ENCODE results near the gene RPS14. TPM values are rescaled to one million over a fixed set of nuclear protein-coding genes. Genes with fewer than 3 reads are reported as not detected.

RPS14 gene
- total and polyA plus RNA-seq, 10 of the 15 experiments (the other 5 are each of a cell fraction or from before 2014, with no cell fraction given), result 2,295 to 4,047 (median 2,787) TPM

DNA sequence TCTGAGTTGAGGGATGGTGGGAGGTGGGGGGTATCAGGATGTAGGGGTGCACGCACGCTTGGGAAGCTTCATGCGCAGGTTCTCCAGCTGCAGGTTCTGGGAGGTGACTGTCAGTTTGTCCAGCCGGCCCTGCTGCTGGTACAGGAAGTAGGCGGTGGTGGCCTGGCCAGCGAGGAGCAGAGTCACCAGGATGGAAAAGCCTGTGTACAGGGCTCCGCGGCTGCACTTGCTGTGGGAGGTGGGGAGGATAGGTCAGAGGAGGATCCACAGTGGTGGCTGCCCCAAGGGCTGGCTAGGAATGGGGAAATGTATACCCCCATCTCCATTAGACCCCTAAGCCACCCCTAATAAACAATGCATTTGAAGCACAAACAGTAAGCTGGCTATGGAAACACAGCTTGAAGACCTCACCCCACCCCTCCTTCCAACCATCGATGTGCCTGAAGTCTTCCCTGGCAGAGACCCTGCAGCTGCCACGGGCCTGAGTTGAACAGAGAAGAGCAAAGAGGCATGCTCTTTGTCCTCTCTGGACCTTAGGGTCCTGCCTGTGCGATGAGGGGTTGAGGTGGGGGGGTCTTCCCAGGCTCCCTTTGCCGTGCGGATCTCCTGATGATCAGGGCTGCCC is 42.3 kb downstream of the RPS14 start (continued):
- TF ChIP-seq EP300 (IDR thresholded peaks at IDR 0.05; ENCODE audit: borderline replicate concordance in 1 of 2, control insufficient read depth in 1 of 2, low read depth in 2 of 2, low read length in 2 of 2) (no peak), ZNF384 (IDR thresholded peaks at IDR 0.05; ENCODE audit: borderline replicate concordance, low read depth, low read length) (no peak), TCF7 (IDR thresholded peaks at IDR 0.05; ENCODE audit: borderline replicate concordance) (no peak), ZNF622 (IDR thresholded peaks at IDR 0.05) (no peak), MYB (IDR thresholded peaks at IDR 0.05; ENCODE audit: borderline replicate concordance, low read depth, low read length) (no peak), NFXL1 (IDR thresholded peaks at IDR 0.05; ENCODE audit: borderline replicate concordance) (no peak), YBX1 (IDR thresholded peaks at IDR 0.05) (no peak), SMARCA5 (IDR thresholded peaks at IDR 0.05) (no peak), ZNF207 (IDR thresholded peaks at IDR 0.05; ENCODE audit: borderline replicate concordance) (no peak), HDAC6 (IDR thresholded peaks at IDR 0.05; ENCODE audit: unreplicated experiment) (no peak), SIN3A (IDR thresholded peaks at IDR 0.05; ENCODE audit: low read depth, low read length) (0 out of 2 replicates have a peak, but pooled peaks have one; percentile 41), BMI1 (IDR thresholded peaks at IDR 0.05; ENCODE audit: borderline replicate concordance) (peak; percentile 75), RFX5 (IDR thresholded peaks at IDR 0.05; ENCODE audit: low read depth, low read length) (no peak)
- TF ChIP-seq, protein P1, sequence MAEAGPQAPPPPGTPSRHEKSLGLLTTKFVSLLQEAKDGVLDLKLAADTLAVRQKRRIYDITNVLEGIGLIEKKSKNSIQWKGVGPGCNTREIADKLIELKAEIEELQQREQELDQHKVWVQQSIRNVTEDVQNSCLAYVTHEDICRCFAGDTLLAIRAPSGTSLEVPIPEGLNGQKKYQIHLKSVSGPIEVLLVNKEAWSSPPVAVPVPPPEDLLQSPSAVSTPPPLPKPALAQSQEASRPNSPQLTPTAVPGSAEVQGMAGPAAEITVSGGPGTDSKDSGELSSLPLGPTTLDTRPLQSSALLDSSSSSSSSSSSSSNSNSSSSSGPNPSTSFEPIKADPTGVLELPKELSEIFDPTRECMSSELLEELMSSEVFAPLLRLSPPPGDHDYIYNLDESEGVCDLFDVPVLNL (IDR thresholded peaks at IDR 0.05; ENCODE audit: low read depth, low read length), result 0 out of 2 replicates have a peak, but pooled peaks have one; percentile 19
- TF ChIP-seq, protein P2, sequence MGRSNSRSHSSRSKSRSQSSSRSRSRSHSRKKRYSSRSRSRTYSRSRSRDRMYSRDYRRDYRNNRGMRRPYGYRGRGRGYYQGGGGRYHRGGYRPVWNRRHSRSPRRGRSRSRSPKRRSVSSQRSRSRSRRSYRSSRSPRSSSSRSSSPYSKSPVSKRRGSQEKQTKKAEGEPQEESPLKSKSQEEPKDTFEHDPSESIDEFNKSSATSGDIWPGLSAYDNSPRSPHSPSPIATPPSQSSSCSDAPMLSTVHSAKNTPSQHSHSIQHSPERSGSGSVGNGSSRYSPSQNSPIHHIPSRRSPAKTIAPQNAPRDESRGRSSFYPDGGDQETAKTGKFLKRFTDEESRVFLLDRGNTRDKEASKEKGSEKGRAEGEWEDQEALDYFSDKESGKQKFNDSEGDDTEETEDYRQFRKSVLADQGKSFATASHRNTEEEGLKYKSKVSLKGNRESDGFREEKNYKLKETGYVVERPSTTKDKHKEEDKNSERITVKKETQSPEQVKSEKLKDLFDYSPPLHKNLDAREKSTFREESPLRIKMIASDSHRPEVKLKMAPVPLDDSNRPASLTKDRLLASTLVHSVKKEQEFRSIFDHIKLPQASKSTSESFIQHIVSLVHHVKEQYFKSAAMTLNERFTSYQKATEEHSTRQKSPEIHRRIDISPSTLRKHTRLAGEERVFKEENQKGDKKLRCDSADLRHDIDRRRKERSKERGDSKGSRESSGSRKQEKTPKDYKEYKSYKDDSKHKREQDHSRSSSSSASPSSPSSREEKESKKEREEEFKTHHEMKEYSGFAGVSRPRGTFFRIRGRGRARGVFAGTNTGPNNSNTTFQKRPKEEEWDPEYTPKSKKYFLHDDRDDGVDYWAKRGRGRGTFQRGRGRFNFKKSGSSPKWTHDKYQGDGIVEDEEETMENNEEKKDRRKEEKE (IDR thresholded peaks at IDR 0.05), result no peak
- TF ChIP-seq, protein P3, sequence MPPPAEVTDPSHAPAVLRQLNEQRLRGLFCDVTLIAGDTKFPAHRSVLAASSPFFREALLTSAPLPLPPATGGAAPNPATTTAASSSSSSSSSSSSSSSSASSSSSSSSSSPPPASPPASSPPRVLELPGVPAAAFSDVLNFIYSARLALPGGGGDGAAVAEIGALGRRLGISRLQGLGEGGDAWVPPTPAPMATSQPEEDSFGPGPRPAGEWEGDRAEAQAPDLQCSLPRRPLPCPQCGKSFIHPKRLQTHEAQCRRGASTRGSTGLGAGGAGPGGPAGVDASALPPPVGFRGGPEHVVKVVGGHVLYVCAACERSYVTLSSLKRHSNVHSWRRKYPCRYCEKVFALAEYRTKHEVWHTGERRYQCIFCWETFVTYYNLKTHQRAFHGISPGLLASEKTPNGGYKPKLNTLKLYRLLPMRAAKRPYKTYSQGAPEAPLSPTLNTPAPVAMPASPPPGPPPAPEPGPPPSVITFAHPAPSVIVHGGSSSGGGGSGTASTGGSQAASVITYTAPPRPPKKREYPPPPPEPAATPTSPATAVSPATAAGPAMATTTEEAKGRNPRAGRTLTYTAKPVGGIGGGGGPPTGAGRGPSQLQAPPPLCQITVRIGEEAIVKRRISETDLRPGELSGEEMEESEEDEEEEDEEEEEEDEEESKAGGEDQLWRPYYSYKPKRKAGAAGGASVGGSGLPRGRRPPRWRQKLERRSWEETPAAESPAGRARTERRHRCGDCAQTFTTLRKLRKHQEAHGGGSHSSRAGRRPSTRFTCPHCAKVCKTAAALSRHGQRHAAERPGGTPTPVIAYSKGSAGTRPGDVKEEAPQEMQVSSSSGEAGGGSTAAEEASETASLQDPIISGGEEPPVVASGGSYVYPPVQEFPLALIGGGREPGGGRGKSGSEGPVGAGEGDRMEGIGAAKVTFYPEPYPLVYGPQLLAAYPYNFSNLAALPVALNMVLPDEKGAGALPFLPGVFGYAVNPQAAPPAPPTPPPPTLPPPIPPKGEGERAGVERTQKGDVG (CRISPR knock-in tag; IDR thresholded peaks at IDR 0.05), result no peak
- TF ChIP-seq, protein P4, sequence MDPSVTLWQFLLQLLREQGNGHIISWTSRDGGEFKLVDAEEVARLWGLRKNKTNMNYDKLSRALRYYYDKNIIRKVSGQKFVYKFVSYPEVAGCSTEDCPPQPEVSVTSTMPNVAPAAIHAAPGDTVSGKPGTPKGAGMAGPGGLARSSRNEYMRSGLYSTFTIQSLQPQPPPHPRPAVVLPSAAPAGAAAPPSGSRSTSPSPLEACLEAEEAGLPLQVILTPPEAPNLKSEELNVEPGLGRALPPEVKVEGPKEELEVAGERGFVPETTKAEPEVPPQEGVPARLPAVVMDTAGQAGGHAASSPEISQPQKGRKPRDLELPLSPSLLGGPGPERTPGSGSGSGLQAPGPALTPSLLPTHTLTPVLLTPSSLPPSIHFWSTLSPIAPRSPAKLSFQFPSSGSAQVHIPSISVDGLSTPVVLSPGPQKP (IDR thresholded peaks at IDR 0.05; ENCODE audit: low read depth, low read length), result no peak
- TF ChIP-seq, protein P5, sequence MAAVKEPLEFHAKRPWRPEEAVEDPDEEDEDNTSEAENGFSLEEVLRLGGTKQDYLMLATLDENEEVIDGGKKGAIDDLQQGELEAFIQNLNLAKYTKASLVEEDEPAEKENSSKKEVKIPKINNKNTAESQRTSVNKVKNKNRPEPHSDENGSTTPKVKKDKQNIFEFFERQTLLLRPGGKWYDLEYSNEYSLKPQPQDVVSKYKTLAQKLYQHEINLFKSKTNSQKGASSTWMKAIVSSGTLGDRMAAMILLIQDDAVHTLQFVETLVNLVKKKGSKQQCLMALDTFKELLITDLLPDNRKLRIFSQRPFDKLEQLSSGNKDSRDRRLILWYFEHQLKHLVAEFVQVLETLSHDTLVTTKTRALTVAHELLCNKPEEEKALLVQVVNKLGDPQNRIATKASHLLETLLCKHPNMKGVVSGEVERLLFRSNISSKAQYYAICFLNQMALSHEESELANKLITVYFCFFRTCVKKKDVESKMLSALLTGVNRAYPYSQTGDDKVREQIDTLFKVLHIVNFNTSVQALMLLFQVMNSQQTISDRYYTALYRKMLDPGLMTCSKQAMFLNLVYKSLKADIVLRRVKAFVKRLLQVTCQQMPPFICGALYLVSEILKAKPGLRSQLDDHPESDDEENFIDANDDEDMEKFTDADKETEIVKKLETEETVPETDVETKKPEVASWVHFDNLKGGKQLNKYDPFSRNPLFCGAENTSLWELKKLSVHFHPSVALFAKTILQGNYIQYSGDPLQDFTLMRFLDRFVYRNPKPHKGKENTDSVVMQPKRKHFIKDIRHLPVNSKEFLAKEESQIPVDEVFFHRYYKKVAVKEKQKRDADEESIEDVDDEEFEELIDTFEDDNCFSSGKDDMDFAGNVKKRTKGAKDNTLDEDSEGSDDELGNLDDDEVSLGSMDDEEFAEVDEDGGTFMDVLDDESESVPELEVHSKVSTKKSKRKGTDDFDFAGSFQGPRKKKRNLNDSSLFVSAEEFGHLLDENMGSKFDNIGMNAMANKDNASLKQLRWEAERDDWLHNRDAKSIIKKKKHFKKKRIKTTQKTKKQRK (IDR thresholded peaks at IDR 0.05; ENCODE audit: low read depth, low read length), result no peak

Measured in GM12878 (cell line).